IPS-NIHi7 (cell line): ENCODE data around the gene SMIM22.

Experiments used
- DNase-seq: peaks from one replicate; pipeline ENCODE4 v3.0.0; 2012; ENCODE audit warnings: mixed read lengths; ENCODE audit errors: extremely low spot score

SMIM22 gene

DNA sequence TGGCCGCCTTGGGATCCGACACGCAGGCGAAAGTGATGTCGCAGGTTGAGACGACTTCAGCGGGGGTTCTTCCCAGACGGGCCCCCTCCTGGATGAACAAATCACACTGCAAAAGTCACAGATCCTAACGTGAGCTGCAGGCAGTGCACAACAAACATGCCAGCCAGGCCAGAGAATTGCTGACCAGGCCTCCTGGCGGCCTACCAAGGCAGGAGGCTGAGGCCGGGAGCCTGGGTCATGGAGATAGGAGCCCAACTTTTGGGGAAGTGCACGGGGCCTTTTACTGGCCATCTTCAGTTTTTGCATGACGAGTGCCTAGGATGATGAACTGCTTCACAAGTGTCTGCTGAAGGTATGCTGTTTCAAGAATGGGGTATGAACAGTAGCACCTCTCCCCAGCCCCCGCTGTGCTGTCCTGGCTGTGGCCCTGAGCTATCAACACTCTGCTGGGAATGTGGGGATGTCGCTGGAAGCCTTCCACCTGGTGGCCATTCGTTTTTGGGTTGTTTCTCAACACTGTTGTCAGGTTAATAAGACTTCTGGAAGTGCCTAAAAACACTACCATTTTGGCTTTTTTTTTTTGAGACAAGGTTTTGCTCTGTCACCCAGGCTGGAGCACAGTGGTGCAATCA is 19.5 kb downstream of the SMIM22 start:
- no peak for DNase-seq

DNA sequence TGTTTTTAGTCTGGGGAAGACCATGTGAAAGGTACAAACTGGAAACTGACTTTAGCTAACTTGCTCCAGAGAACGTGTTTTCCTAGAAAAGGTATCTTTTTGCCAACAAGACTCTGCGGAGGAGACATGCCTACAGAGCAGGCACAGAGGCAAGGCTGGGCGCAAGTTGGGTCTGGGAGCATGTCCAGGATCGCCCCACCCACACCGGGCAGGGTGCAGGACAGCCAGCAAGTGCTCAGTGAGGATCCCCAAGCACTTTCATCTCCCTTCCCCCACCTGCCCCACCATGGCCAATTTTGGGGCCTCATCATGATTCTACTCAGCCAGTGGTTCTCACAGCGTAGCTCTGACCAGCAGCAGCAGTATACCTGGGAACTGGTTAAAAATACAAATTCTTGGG is 25.5 kb downstream of the SMIM22 start:
- no peak for DNase-seq

DNA sequence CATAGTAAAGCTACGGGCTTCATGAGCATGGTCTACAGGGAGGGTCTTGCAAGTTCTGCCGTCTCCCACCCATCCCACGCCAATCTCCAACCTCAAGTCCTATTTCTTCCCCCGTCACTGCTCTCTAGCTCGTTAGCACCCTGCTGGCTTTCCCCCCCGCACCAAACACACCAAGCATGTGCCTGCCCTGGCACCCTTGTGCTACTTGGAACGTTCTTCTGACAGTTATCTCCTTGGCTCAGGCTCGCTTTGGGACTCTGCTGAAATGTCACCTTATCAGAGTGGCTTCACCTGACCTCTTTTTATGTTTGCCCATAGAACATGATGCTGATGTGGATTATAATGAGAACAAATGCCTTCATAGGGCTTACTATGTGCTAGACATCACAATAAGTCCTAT is 30.0 kb downstream of the SMIM22 start:
- no peak for DNase-seq

DNA sequence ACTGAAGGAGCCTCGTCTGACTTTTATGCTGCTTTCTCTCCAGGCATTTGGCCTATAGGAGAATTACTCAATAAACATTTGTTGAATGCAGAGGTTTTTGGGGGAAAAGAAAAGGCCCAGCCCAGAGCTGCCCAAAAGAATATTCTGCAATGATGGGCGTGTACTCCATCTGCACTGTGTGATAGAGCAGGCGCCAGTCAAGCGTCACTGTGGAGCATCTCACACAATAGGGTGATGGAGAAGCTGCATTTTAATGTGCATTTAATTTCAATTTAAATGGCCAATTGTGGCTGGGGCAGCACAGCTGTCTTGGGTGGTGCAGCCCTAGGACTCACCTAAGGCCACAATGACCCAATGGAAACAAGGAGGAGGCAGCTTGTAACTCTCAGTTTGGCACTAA is 31.4 kb downstream of the SMIM22 start:
- no peak for DNase-seq

GRCh38 chr16:4826980-4827379 is 31.8 kb downstream of the SMIM22 start:
- no peak for DNase-seq

- no peak for DNase-seq
These were observed 33.6 kb downstream of the SMIM22 start for GRCh38 chr16:4828567-4829321.

DNA sequence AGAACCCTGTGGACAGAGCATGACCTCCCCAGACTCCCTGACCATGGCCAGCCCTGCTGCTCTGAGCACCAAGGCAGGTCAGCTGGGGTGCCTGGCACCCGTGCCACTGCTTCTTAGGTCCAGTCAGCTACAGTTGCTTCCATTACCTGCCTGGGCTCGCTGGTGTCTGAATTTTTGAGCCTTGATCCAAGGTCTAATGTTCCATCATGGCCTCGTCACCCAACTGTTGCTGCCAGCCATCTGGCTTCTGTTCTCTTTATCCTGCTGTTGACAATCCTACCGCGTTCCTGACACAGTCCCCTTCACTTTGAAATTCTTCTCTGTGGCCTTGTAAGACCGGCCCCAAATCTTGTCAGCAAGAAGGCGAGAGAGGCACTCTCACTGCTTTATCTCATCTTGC is 35.2 kb downstream of the SMIM22 start:
- no peak for DNase-seq

- no peak for DNase-seq
These were observed 36.4 kb downstream of the SMIM22 start for GRCh38 chr16:4831616-4832015.

- no peak for DNase-seq
These were observed 37.7 kb downstream of the SMIM22 start for GRCh38 chr16:4832698-4833343.

DNA sequence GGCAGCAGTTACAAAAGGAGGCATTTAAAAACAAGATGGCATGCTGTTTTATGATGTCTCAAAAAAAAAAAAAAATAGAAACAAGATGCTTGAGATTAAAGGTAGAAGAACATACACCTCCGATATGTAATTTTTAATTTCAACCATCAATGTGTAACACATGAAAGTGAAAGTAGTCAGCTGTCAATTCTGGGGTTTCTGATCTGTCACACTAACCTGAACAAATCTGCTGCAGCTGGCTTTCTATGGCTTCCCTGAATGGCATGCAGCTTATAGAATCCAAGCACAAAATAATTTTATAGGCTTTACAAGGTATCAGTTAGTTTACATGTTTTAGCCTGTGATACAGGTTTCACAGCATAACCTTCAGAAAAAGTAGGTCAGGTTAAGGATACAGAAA is 38.4 kb downstream of the SMIM22 start:
- no peak for DNase-seq

GRCh38 chr16:4836727-4837126 is 41.6 kb downstream of the SMIM22 start:
- DNase-seq = no peak

DNA sequence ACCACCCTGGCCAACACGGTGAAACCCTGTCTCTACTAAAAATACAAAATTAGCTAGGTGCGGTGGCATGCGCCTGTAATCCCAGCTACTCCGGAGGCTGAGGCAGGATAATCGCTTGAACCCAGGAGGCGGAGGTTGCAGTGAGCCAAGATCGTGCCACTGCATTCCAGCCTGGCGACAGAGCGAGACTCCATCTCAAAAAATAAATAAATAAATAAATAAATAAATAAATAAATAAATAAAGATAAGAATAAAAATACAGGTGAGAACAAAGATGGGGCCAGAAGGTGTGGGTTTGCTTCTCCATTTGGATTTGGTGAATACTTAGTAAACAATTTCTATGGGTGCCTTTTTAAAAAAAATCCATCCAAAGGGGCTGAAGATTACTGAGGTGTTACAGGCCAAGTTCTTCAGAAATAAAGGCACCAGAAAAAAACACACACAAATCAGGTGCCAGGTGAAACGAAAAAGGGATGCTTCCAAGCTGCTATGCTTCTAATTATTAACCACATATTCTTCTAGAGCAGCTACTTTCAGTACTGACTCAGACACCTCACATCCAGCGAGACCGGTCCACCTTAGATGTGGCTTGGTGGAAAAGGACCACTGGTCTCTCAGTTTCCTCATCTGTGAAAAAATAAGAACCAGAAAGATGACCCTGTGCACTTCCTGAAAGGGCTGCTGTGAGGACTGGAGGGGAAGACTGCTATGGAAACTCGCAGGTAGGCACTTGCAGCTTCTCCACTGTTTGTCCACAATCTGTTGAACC is 42.7 kb downstream of the SMIM22 start:
- DNase-seq = no peak

DNA sequence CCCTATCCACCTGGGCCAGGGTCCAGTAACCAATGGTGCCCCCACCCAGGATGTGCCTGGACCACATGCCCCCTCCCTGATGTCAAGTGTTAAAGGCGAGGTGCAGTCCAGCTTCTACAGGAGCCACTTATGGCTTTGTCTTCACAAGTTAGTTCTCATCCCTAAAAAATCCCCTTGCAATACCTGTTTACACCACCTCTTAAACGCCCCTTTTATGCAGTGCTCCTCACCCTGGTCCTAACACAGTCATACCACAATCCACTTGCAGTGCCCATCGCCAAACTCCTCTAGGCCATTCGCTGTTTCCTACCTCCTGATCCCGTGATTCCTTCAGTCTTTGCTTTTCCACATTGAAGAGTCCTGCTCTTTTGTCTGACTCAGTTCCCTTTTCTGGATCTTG is 44.8 kb downstream of the SMIM22 start:
- no peak for DNase-seq

DNA sequence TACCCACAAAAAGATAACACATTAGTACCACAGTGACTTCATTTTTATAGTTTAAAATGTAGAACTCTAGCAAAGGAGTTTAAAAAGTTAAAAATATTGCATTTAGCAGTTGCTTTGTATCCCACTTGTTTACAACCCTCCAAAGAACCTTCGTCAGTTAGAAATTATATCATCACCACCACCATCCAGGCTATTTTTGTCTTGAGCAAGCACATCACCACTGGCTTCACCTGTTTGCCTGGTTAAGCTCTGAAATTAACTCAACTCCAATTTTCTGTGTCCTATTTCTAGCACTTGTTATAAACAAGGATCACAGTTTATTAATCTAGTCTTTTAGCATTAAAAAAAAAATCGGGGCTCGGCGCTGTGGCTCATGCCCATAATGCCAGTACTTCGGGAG is 45.8 kb downstream of the SMIM22 start:
- no peak for DNase-seq
